Ishikawa (cell line): ENCODE data around the gene GBP1.

Source experiments
- CEBPB ChIP-seq: IDR thresholded peaks from 2 replicates; pipeline ENCODE4 v1.6.1; 2012
- CREB1 ChIP-seq: IDR thresholded peaks from 2 replicates; pipeline ENCODE4 v1.6.1; 2012; ENCODE audit warnings: low read depth
- EGR1 ChIP-seq: IDR thresholded peaks from 2 replicates; pipeline ENCODE4 v1.6.1; 2012
- EP300 ChIP-seq: IDR thresholded peaks from 2 replicates; pipeline ENCODE4 v1.6.1; 2012; ENCODE audit warnings: borderline replicate concordance
- FOXM1 ChIP-seq: IDR thresholded peaks from 2 replicates; pipeline ENCODE4 v1.6.1; 2012; ENCODE audit warnings: low read depth, borderline replicate concordance
- MAX ChIP-seq: IDR thresholded peaks from 2 replicates; pipeline ENCODE4 v1.6.1; 2012
- NFIC ChIP-seq: IDR thresholded peaks from 2 replicates; pipeline ENCODE4 v1.6.1; 2012
- RAD21 ChIP-seq: IDR thresholded peaks from 2 replicates; pipeline ENCODE4 v1.6.1; 2012; ENCODE audit warnings: low read depth
- REST ChIP-seq: IDR thresholded peaks from 2 replicates; pipeline ENCODE4 v1.6.1; 2012; ENCODE audit warnings: low read depth, mild to moderate bottlenecking
- TAF1 ChIP-seq: IDR thresholded peaks from 2 replicates; pipeline ENCODE4 v1.6.1; 2012; ENCODE audit warnings: low read depth, mild to moderate bottlenecking
- TCF12 ChIP-seq: IDR thresholded peaks from 2 replicates; pipeline ENCODE4 v1.6.1; 2012; ENCODE audit warnings: low read depth
- TEAD4 ChIP-seq: IDR thresholded peaks from 2 replicates; pipeline ENCODE4 v1.6.1; 2012
- USF1 ChIP-seq: IDR thresholded peaks from 2 replicates; pipeline ENCODE4 v1.6.1; 2012
- YY1 ChIP-seq: IDR thresholded peaks from 2 replicates; pipeline ENCODE4 v1.6.1; 2012; ENCODE audit warnings: low read depth
- ZBTB7A ChIP-seq: IDR thresholded peaks from 2 replicates; pipeline ENCODE4 v1.6.1; 2012; ENCODE audit warnings: low read depth

GBP1 gene

GRCh38 chr1:89088572-89088971, 23.6 kb upstream of the GBP1 start:
- no peak for TF ChIP-seq ZBTB7A
- no peak for TF ChIP-seq EGR1
- no peak for TF ChIP-seq USF1
- no peak for TF ChIP-seq FOXM1
- TF ChIP-seq RAD21: no peak
- TF ChIP-seq YY1: no peak
- no peak for TF ChIP-seq MAX
- TF ChIP-seq TCF12: no peak

- TF ChIP-seq MAX: no peak
Observed at GRCh38 chr1:89087241-89087640, 22.2 kb upstream of the GBP1 start.

- TF ChIP-seq FOXM1 (no peak), RAD21 (peak; percentile 79)
Observed at GRCh38 chr1:89085781-89086180, 20.8 kb upstream of the GBP1 start.

- no peak for TF ChIP-seq EP300
- no peak for TF ChIP-seq REST
- no peak for TF ChIP-seq FOXM1
- no peak for TF ChIP-seq RAD21
- TF ChIP-seq CEBPB: no peak
- no peak for TF ChIP-seq MAX
Observed at GRCh38 chr1:89081005-89081404, 16.0 kb upstream of the GBP1 start.

- TF ChIP-seq TCF12 (no peak), EGR1 (no peak), ZBTB7A (no peak), FOXM1 (no peak), TEAD4 (no peak), YY1 (no peak), EP300 (no peak), MAX (no peak), TAF1 (no peak), REST (no peak), CEBPB (no peak)
Observed at GRCh38 chr1:89070509-89070908, 5.5 kb upstream of the GBP1 start.

- TF ChIP-seq CREB1 (no peak), NFIC (no peak), RAD21 (no peak), FOXM1 (no peak), REST (no peak), TEAD4 (no peak), TCF12 (no peak), USF1 (no peak), EGR1 (no peak), ZBTB7A (no peak), TAF1 (no peak), CEBPB (no peak), EP300 (no peak), MAX (no peak), YY1 (no peak)
Observed at GRCh38 chr1:89069951-89070350, 4.9 kb upstream of the GBP1 start.
